Fibroblast of the conjunctiva (primary cell): ENCODE data around the gene CEP44.
"Not testable (repeated sequence)": the region's sequence is repeated elsewhere in the genome, so short reads cannot be mapped to it uniquely, and the experiment has no call there.

Experiments
- DNase-seq: peaks from one replicate; pipeline ENCODE4 v3.0.0-alpha.2; 2010; ENCODE audit warnings: low read depth

The CEP44 gene

GRCh38 chr4:174324236-174324635 lies 40.5 kb downstream of the CEP44 start:
- DNase-seq = no peak

- no peak for DNase-seq
Measured at GRCh38 chr4:174324725-174325124, 41.0 kb downstream of the CEP44 start.

DNA sequence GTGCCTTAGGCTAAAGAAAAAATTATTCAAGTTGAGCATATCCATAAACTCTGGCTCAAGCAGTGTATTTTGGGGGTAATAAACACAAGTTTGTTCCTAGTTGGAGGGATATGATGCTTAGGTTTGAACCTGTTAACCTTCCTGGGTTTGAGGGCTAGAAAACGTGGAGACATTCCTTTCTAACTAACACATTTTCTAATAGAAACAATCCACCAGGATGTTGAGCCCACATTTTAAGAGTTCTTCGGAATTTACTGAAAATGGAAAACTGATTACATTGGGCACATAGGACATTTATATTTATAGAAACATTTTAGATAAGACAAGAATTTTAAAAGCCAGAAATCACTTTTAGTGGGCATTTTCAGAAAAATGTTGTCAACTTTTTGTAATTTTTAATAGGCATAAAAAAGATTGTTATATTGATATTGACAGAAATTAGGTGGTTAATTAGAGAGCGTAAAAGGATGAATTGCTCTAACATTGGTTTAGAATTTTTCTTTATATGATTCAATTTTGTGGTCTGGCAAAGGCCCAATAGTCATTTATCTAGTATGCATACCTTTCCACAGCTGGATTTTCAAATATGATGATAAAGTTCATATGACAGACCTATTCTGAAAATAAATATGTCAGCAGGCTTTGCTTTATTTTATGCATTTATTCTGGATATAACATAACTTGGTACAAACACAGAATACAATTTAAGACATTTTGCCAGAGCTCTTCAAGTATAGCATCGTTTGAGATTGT lies 49.2 kb downstream of the CEP44 start:
- DNase-seq = no peak

GRCh38 chr4:174334628-174335027 lies 50.9 kb downstream of the CEP44 start:
- no peak for DNase-seq

GRCh38 chr4:174340714-174341113 lies 57.0 kb downstream of the CEP44 start:
- DNase-seq = no peak

DNA sequence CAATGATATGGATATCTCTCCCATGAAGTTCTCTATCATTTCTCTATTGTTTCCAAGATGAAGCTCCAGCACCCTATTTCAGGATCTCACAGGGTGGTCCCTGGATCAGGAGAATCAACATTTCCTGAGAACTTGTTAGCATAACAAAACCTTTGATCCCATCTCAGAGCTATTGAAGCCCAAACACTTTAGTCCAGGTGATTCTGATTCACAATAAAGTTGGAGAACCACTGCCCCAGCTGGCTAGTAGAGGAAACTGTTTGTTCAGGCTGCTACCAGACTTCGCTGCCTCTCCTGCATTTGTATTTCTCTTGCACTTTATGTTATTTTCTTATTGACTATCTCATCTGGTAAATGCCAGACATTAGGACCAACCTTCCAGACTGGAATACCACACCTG lies 65.4 kb downstream of the CEP44 start:
- no peak for DNase-seq

GRCh38 chr4:174352061-174352819 lies 68.5 kb downstream of the CEP44 start:
- DNase-seq = no peak

GRCh38 chr4:174357321-174357720 lies 73.6 kb downstream of the CEP44 start:
- no peak for DNase-seq

- DNase-seq = no peak
Measured at GRCh38 chr4:174358410-174358809, 74.7 kb downstream of the CEP44 start.

DNA sequence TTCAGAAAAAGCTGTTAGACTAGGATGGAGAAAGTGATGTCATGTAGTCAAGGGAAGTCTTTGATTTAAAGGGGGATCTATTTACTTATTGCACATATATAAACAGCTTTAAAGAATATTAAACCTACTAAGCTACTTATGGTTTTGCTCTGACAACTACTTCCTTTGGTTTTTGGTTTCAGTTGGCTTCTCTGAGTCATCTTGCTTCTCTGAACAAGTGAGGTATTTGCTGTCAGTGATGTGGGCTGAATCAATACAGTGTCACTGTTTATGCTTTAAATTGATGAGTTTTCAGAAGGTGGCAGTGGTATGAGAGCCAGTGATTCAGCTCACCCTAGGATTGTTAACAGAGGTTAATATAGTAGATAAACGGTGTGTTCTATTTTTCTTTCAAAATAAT lies 75.1 kb downstream of the CEP44 start:
- no peak for DNase-seq

DNA sequence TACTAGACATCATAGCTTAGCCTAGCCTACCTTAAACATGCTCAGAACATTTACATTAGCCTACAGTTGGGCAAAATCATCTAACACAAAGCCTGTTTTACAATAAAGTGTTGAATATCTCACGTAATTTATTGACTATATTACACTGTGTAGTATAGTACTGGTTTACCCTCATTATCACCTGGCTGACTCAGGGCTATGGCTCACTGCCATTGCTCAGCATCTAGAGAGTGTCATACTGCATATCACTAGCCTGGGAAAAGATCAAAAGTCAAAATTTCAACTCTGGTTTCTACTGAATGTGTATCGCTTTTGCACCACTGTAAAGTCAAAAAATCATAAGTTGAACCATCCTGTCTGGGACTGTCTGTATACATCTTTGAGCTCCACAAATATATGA lies 78.6 kb downstream of the CEP44 start:
- no peak for DNase-seq

DNA sequence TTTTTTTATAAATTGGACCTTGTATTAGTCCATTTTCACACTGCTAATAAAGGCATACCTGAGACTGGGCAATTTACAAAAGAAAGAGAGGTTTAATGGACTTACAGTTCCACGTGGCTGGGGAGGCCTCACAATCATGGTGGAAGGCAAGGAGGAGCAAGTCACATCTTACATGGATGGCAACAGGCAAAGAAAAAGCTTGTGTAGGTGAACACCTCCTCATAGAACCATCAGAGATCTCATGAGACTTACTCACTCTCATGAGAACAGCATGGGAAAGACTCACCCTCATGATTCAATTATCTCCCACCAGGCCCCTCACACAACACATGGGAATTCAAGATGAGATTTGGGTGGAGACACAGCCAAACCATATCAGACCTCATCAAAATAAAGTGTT lies 80.1 kb downstream of the CEP44 start:
- not testable (repeated sequence) for DNase-seq

DNA sequence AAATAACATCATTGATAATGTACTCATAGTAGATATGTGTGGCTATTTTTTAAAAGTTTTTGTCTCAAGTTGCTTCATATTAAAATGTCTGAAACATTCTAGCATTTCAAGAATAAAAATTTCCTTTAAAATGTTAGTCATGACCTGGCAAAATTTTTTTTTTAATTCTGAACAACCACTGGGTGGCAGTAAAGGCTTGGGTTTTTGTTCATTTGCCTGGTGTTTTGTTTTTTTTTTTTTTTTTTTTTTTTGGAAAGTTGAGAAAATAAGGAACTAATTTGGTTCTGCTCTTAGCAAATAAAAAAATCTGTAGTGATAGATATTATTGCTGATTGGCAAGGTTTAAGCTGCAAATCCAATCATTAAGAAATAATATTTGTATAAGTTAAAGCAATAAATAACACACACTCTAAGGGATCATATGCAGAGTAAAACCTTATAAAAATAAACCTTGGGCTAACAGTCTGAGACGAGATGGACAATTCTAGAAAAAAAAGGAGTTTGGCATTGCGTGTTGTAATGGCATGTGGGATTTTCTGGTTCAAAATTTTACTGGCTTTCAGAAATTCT lies 81.4 kb downstream of the CEP44 start:
- DNase-seq = peak; percentile 47

DNA sequence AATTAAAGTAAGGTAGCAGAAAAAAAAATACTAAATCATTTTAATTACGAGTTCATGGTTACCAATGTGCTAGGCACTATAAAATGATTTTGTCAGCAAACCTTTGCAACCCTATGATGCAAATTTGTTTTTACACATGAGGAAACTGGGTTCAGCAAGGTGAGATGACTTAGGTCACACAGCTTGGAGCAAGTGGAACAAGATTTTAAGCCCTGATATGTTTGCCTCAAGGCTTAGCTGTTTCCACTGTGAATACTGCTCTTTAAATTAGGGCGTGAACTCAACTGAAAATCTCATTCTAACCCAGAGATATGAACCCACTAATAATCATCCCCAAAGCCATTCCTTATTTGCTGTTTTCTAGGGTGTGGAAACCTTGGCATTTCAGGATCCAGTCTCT lies 86.3 kb downstream of the CEP44 start:
- DNase-seq = no peak

DNA sequence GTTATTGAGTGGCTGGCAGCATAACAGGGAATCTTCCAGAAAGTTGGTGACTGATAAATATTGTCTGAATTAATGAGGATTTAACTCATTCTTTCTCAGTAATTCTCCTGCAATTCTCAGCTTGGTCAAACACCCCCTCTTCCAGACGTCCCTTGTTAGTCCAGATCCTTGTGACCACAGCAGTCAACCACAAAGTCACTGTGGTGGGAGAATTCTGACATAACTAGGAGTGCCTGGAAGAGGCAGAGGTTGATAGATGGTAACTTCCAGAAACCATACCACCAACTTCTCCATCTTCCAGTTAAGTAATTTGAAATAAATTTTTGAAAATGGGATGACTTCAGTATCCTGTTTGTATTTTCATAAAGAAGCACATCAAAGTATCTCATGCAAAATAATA lies 90.1 kb downstream of the CEP44 start:
- DNase-seq = no peak

DNA sequence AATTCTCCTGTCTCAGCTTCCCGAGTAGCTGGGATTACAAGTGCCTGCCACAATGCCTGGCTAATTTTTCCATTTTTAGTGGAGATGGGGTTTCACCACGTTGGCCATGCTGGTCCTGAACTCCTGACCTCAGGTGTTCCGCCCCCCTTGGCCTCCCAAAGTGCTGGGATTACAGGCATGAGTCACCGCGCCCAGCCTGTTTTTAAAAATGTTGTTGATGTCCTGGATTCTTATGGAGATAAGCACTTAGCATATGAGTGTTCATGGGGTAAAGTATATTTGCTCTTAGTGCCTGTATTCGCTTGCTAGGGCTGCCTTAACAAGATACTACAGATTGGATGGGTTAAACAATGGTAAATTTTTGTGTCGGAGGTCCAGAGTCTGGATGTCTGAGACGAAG lies 91.7 kb downstream of the CEP44 start:
- no peak for DNase-seq

GRCh38 chr4:174377613-174378012 lies 93.9 kb downstream of the CEP44 start:
- no peak for DNase-seq

DNA sequence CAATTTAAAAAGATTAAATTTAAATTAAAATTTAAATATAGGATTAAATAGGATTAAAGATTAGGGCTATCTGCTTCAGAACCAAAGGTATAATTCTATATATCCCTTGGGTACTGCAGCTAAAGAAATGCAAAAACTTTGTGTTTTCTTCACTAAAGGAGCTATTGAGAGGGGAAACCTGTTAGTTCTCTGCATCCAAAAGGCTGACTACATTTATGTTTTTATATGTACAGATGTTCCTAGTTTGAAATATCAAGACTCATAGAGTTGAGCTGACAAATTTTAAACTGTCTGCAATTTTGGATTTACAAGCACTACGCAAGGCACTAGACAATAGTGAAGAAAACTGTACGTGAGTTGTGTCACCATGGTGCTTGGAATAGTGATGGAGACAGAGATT lies 95.2 kb downstream of the CEP44 start:
- DNase-seq = no peak

GRCh38 chr4:174380206-174380605 lies 96.5 kb downstream of the CEP44 start:
- not testable (repeated sequence) for DNase-seq

GRCh38 chr4:174380699-174381439 lies 97.2 kb downstream of the CEP44 start:
- no peak for DNase-seq

GRCh38 chr4:174381440-174381800 lies 97.7 kb downstream of the CEP44 start:
- DNase-seq = no peak
